IPS-18a (cell line): ENCODE data around the gene TRUB2.

ENCODE experiments used
- H3K27ac ChIP-seq: one replicate; pipeline ENCODE4 v1.5.1; 2013; ENCODE audit warnings: low read length
- H3K27me3 ChIP-seq: one replicate; pipeline ENCODE4 v1.6.1; 2013; ENCODE audit warnings: mild to moderate bottlenecking, low read length; ENCODE audit not compliant: control insufficient read depth, insufficient read depth
- H3K36me3 ChIP-seq: one replicate; pipeline ENCODE4 v1.6.1; 2013; ENCODE audit warnings: low read depth, low read length; ENCODE audit not compliant: control insufficient read depth
- H3K4me1 ChIP-seq: one replicate; pipeline ENCODE4 v1.6.1; 2013; ENCODE audit warnings: low read depth, low read length; ENCODE audit not compliant: control insufficient read depth
- H3K4me3 ChIP-seq: one replicate; pipeline ENCODE4 v1.5.1; 2013; ENCODE audit warnings: low read length
- H3K9ac ChIP-seq: one replicate; pipeline ENCODE4 v1.6.1; 2013; ENCODE audit warnings: mild to moderate bottlenecking, low read length, moderate library complexity
- H3K9me3 ChIP-seq: one replicate; pipeline ENCODE4 v1.6.1; 2013; ENCODE audit warnings: low read depth, low read length; ENCODE audit not compliant: control insufficient read depth

Gene TRUB2

GRCh38 chr9:128274245-128274644 lies 48.0 kb downstream of the TRUB2 start:
- Histone ChIP-seq H3K27ac (no peak overlapping the region), H3K4me1 (peaks cover 4% of the 10 kb centered on the region), H3K9me3 (no peaks in the 10 kb centered on the region), H3K9ac (no peak overlapping the region), H3K4me3 (no peak overlapping the region), H3K36me3 (peaks cover 11% of the 10 kb centered on the region), H3K27me3 (no peaks in the 10 kb centered on the region)

DNA sequence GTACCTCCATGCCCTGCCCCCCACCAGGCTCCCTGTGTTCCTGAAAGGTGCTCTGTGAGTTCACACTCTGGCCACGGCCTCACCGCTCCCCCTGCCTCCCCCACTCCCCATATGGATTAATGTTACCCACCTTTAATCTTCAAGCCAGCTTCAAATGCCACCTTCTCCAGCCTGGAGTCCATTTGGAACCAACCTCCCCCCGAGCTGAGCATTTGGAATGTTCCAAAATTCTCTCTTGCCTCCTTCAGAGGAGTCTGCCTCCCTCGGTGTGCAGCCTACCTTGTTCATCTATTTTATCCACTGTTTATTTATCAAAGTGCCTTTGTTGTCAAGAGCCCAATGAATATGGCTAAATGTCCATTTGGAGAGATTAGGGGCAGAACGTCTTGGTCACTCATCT lies 50.7 kb downstream of the TRUB2 start:
- no peaks in the 10 kb centered on the region for H3K9me3 ChIP-seq
- H3K9ac ChIP-seq = no peak overlapping the region
- no peak overlapping the region for H3K4me3 ChIP-seq
- H3K27me3 ChIP-seq = no peaks in the 10 kb centered on the region
- H3K27ac ChIP-seq = no peak overlapping the region
- peaks cover 4% of the 10 kb centered on the region for H3K4me1 ChIP-seq
- peaks cover 15% of the 10 kb centered on the region for H3K36me3 ChIP-seq

- no peaks in the 10 kb centered on the region for H3K27me3 ChIP-seq
- H3K4me3 ChIP-seq = no peak overlapping the region
- H3K36me3 ChIP-seq = peaks cover 15% of the 10 kb centered on the region
- no peak overlapping the region for H3K27ac ChIP-seq
- no peak overlapping the region for H3K9ac ChIP-seq
- no peaks in the 10 kb centered on the region for H3K9me3 ChIP-seq
- peaks cover 4% of the 10 kb centered on the region for H3K4me1 ChIP-seq
These were observed 51.1 kb downstream of the TRUB2 start for GRCh38 chr9:128271112-128271511.

GRCh38 chr9:128266868-128267590 lies 55.2 kb downstream of the TRUB2 start:
- Histone ChIP-seq H3K27ac (no peak overlapping the region), H3K4me1 (no peaks in the 10 kb centered on the region), H3K27me3 (no peaks in the 10 kb centered on the region), H3K9me3 (no peaks in the 10 kb centered on the region), H3K36me3 (peaks cover 13% of the 10 kb centered on the region), H3K9ac (no peak overlapping the region), H3K4me3 (no peak overlapping the region)

DNA sequence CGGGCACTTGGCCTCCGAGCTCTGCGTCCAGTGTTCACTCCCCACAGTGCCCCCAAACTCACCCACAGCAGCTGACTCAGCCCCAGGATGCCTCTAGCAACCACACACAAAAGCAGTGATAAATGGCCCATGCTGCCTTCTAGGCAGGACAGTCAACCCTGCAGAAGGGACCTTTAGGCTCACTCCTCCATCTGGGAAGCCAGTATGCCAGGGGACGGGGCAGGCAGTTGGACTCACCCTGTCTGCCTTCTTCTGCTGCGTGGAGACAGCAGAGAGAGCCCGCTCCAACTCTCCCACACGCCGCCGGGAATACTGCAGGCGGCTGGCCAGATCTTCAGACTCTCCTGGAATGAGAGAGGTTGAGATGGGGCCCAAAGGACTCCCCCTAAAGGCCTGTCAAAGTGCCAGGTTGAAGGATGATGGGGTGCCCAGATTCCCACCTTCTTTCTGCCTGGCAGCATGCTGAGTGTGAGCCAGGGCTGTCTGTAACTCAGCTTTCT lies 56.8 kb downstream of the TRUB2 start:
- Histone ChIP-seq H3K27ac (no peak overlapping the region), H3K36me3 (peaks cover 26% of the 10 kb centered on the region), H3K9me3 (no peaks in the 10 kb centered on the region), H3K4me3 (no peak overlapping the region), H3K4me1 (no peaks in the 10 kb centered on the region), H3K27me3 (no peaks in the 10 kb centered on the region), H3K9ac (no peak overlapping the region)

GRCh38 chr9:128262687-128263086 lies 59.6 kb downstream of the TRUB2 start:
- Histone ChIP-seq H3K36me3 (peaks cover 36% of the 10 kb centered on the region), H3K4me3 (no peak overlapping the region), H3K27me3 (no peaks in the 10 kb centered on the region), H3K9me3 (no peaks in the 10 kb centered on the region), H3K27ac (no peak overlapping the region), H3K9ac (no peak overlapping the region), H3K4me1 (no peaks in the 10 kb centered on the region)

DNA sequence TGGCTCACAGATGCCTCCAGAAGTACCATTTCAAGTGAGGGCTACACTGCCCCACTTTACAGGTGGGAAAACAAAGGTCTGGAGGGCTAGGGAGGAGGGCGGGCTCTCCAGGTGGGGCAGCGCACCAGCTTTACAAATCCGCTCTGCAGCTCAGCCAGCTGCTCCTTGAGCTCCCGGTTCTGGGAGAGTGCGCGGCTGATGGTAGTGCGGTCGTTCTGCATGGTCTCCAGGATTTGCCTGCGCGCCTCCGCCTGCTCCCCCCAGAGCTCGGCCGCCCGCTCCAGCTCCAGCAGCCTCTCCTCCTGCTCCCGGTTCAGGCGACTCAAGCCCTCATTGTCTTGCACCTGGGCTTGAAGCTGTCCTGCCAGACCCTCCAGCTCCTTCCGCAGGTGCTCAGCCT lies 61.9 kb downstream of the TRUB2 start:
- peaks cover 42% of the 10 kb centered on the region for H3K36me3 ChIP-seq

GRCh38 chr9:128259156-128259555 lies 63.1 kb downstream of the TRUB2 start:
- H3K27ac ChIP-seq = no peak overlapping the region
- H3K9ac ChIP-seq = no peak overlapping the region
- H3K4me1 ChIP-seq = peaks cover 3% of the 10 kb centered on the region
- peaks cover 39% of the 10 kb centered on the region for H3K36me3 ChIP-seq
- no peaks in the 10 kb centered on the region for H3K9me3 ChIP-seq
- H3K4me3 ChIP-seq = no peak overlapping the region
- H3K27me3 ChIP-seq = no peaks in the 10 kb centered on the region

More for the DNA sequence above, 61.9 kb downstream of the TRUB2 start:
- Histone ChIP-seq H3K27ac (no peak overlapping the region), H3K9ac (no peak overlapping the region), H3K4me1 (no peaks in the 10 kb centered on the region), H3K27me3 (no peaks in the 10 kb centered on the region), H3K4me3 (no peak overlapping the region), H3K9me3 (no peaks in the 10 kb centered on the region)

DNA sequence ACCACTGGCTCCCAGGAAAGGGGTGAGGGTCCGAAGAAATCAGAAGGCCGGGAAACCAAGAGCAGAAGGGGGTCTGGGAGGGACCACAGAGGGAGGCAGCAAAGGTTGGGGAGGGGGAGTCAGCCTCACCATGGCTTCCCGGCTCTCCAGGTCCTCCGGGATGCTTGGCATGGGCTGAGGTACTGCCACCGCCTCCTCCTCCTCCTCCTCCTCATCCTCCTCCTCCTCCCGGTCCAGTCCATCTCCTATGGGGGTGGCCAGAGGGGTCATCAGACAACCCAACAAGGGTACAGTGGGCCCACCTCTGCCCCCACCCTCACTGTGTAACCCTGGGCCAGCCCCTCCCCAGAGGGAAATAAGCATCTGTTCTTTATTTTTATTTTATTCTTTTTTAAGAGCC lies 63.9 kb downstream of the TRUB2 start:
- Histone ChIP-seq H3K27ac (no peak overlapping the region), H3K36me3 (peaks cover 39% of the 10 kb centered on the region), H3K9ac (no peak overlapping the region), H3K4me3 (no peak overlapping the region), H3K27me3 (no peaks in the 10 kb centered on the region), H3K9me3 (no peaks in the 10 kb centered on the region), H3K4me1 (peaks cover 3% of the 10 kb centered on the region)

DNA sequence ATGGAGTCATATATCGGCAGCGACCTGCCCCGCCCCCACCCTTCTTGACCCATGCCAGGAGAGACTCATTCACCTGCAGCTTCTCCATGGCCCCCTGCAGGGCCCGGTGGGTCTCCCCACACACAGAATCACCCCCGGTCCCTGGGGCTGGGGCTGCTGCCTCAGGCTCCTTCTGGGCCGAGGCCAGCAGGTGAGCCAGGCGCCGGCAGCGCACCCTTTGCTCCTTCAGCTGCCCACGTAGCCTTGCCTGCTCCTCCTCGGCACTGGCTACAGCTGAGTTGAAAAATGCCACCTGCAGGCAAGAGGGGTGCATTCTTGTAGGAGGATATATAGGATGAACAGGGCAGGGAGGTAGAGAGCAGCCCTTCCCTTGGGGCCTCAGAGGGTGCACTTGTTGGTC lies 64.3 kb downstream of the TRUB2 start:
- no peak overlapping the region for H3K9ac ChIP-seq
- no peaks in the 10 kb centered on the region for H3K27me3 ChIP-seq
- no peak overlapping the region for H3K27ac ChIP-seq
- no peaks in the 10 kb centered on the region for H3K9me3 ChIP-seq
- peaks cover 3% of the 10 kb centered on the region for H3K4me1 ChIP-seq
- H3K36me3 ChIP-seq = peaks cover 39% of the 10 kb centered on the region
- H3K4me3 ChIP-seq = no peak overlapping the region

DNA sequence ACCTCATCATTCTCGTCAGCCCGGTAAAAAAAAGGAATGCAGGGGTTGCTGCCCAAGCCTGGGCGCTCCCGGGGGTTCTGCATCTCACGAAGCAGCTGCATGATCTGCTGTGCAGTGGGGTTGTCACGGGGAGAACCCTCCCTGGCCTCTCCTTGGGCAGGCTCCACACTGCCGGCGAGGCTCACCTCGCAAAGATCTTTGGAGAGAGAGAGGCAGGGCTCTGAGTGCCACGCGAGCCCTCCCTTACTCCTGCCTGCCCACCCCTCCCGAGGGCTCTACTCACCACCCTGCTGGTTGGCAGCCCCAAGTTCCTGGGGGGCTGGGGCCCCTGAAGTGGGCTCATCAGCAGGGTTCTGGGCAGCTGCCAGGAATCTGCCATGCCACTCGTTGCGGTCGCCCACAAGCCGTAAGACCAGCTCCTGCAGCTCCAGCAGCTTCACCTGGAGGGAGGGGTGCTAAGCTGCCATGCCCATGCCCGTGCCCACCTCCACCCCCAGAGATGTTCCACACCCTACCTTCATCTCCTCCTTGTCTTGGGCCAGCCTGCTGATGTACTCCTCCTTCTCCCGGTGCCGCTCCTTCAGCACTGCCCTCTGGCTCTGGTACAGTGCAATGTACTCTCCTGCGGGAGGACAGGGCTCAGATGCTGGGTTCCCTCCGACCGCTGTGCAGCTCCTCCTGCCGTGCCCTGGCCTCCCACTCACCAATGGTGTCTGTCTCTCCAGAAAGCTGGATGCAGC lies 65.0 kb downstream of the TRUB2 start:
- H3K4me1 ChIP-seq = peaks cover 3% of the 10 kb centered on the region
- no peaks in the 10 kb centered on the region for H3K27me3 ChIP-seq
- peaks cover 34% of the 10 kb centered on the region for H3K36me3 ChIP-seq
- no peaks in the 10 kb centered on the region for H3K9me3 ChIP-seq
- no peak overlapping the region for H3K9ac ChIP-seq
- no peak overlapping the region for H3K27ac ChIP-seq
- H3K4me3 ChIP-seq = no peak overlapping the region
